ENCODE results near the gene STK35.

Gene STK35

DNA sequence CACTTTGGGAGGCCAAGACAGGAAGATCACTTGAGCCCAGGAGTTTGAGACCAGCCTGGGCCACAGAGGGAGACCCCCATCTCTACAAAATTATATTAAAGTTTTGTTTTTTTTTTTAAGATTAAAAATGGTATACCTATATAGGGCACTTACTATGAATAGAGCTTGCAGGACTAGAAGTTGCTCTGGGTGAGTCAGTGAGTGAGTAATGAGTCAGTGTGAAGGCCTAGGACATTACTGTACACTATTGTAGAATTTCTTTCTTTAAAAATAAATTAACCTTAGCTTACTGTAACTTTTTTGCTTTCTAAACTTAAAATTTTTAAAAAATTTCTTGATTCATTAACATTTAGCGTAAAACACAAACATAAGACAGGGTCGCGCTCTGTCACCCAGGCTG, 29.7 kb downstream of the STK35 start:
- H3K4me3 ChIP-seq (ENCODE audit: control insufficient read depth, low read depth, low read length), result no peak overlapping the region
- TF ChIP-seq, protein P1, sequence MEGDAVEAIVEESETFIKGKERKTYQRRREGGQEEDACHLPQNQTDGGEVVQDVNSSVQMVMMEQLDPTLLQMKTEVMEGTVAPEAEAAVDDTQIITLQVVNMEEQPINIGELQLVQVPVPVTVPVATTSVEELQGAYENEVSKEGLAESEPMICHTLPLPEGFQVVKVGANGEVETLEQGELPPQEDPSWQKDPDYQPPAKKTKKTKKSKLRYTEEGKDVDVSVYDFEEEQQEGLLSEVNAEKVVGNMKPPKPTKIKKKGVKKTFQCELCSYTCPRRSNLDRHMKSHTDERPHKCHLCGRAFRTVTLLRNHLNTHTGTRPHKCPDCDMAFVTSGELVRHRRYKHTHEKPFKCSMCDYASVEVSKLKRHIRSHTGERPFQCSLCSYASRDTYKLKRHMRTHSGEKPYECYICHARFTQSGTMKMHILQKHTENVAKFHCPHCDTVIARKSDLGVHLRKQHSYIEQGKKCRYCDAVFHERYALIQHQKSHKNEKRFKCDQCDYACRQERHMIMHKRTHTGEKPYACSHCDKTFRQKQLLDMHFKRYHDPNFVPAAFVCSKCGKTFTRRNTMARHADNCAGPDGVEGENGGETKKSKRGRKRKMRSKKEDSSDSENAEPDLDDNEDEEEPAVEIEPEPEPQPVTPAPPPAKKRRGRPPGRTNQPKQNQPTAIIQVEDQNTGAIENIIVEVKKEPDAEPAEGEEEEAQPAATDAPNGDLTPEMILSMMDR (conservative IDR thresholded peaks at IDR 0.05; ENCODE audit: control insufficient read depth, insufficient read depth, low read depth, low read length), result no peak
- DNase-seq (ENCODE audit: low read depth), result peak; percentile 79

DNA sequence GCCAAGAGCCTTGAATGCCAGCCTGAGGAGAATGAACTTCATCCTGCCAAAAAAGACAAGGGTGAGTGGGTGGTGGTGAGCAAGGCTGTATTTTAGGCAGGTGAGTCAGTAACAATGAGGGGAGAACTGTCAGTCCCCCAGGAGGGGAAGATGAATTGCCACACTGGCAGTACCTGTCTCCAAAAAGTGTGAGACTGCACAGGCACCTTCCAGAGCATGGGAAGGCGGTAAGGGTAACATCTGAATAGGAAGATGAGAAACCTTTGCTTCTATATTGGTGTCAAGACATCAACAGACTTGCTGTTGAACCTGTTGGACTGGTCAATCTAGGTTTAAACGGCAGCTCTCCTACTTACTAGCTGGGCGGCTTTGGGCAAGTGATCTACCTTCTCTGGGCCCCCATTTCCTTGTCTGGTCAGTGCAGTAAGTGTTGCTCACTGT, 30.9 kb downstream of the STK35 start:
- TF ChIP-seq, protein P1 (conservative IDR thresholded peaks at IDR 0.05; ENCODE audit: control insufficient read depth, insufficient read depth, low read depth, low read length), result no peak
- H3K4me3 ChIP-seq (ENCODE audit: control insufficient read depth, low read depth, low read length), result no peak overlapping the region
- DNase-seq (ENCODE audit: low read depth), result peak; percentile 31

DNA sequence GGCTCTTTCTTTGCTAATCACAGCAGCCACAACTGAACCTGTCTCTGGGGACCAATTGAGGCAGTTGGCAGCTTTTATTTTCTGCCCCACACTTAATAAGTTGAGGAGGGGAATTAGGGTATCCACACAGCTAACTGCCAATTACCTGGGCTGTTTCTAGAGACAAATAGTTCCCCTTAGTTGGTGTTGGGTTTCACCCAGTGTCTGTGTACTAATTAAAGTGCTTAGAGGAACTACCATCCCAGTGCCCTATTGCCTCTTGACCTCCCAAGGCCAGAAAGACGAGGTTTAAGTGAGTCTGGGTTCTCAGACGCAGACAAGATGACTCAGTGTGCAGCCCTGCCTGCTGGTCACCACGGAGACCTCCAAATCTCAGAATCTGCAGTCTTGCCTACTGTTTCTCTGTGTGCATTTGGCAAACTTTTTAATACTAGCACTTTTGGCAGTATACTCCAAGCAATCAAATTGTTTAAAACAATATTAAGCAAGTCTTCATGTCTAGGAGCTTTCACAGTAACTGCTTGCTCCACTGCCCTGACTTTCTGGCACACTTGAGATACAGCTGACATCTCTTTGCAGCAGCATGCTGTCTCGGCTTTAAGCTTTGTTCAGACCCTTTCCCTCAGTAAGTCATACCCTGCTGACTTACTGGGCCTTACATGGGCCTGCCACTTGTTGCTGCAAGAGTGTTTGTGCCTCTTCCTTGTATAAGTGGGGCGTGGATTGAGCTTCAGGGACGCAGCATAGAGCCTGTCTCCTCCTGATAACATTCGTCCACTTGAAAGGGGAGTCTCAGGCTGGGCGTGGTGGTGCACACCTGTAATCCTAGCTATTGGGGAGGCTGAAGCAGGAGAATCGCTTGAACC, 31.9 kb downstream of the STK35 start:
- DNase-seq (ENCODE audit: low read depth), result peak; percentile 85
- TF ChIP-seq, protein P1 (conservative IDR thresholded peaks at IDR 0.05; ENCODE audit: control insufficient read depth, insufficient read depth, low read depth, low read length), result no peak
- no peak overlapping the region for H3K4me3 ChIP-seq (ENCODE audit: control insufficient read depth, low read depth, low read length)

DNA sequence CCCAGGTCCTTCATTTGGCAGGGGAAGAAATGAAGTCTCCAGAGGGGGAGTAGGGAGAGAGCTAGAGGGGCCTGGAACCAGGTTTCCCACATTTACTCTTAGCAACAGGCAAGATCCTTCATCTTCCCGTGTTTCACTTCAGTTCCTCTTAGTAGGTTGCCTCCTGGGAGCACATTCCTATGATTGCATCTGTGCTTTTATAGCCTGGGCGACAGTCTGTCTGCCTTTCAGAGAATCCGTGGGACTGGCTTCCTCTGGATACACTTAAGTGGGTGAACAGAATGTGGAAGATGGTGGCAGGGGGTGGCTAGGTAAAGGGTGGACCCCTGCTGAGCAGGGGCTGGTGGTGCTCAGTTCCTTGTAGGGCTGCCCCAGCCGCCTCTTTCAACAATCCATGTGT, 33.4 kb downstream of the STK35 start:
- TF ChIP-seq, protein P1 (conservative IDR thresholded peaks at IDR 0.05; ENCODE audit: control insufficient read depth, insufficient read depth, low read depth, low read length), result no peak
- no peak overlapping the region for H3K4me3 ChIP-seq (ENCODE audit: control insufficient read depth, low read depth, low read length)
- no peak for DNase-seq (ENCODE audit: low read depth)

DNA sequence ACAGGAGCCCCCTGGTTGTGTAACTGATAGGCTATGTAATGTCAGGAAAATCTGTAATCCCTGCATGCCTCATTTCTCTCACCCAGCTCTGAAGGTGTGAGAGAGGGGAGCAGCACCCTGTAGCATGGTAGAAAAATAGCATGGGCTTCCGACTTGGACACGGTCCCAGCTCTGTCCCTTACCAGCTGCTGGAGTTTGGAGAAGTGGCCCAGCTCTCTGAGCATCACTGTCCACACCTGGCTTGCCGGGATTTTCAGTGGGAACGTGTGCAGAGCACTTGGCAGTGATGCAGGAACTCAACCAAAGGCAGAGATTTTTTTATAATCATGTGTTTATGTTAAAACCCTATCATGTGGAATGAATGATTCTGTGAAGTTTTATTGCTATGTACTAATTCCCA, 34.6 kb downstream of the STK35 start:
- H3K4me3 ChIP-seq (ENCODE audit: control insufficient read depth, low read depth, low read length), result no peak overlapping the region
- TF ChIP-seq, protein P1 (conservative IDR thresholded peaks at IDR 0.05; ENCODE audit: control insufficient read depth, insufficient read depth, low read depth, low read length), result no peak
- no peak for DNase-seq (ENCODE audit: low read depth)

DNA sequence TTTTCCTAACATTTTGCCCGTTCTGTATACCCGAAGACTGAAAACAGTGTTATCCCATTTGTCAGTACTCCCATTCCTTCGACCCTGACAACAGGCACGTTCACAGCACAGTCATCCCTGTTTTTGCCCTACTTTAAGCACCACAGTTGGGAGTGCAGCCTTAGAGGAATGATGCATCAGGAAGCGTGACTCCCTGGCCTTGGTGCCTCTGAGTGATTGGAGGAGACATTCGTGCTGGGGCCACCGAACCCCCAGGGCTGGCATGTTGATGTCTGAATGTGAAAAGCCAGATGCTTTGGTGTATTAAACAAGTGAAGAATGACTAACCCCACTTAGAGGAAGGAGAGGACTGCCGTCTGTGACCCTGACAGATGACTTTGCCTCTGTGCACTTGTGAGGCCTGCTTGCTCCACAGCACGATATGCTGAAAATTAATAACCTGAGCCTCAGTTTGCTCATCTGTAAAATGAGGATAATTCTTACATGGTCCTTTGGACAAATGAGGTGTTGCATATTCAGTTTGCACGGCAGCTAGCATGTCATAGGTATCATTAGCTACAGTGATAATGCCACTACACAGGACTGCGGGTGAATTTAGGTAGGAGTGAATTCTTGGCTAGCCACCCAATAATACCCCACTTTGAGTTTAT, 36.0 kb downstream of the STK35 start:
- TF ChIP-seq, protein P1 (conservative IDR thresholded peaks at IDR 0.05; ENCODE audit: control insufficient read depth, insufficient read depth, low read depth, low read length), result no peak
- DNase-seq (ENCODE audit: low read depth), result peak; percentile 46
- no peak overlapping the region for H3K4me3 ChIP-seq (ENCODE audit: control insufficient read depth, low read depth, low read length)

Data from fibroblast of mammary gland (primary cell).